DLD1 (cell line): ENCODE results near the gene NUBP1.
"Not testable (repeated sequence)": the region's sequence is repeated elsewhere in the genome, so short reads cannot be mapped to it uniquely, and the experiment has no call there.

ENCODE experiments used
- in situ Hi-C: cut with HindIII; loops from 2 replicates; pipeline ENCODE4 v1.10.0; 2017; ENCODE audit warnings: low sequenced_read_pairs

The NUBP1 gene

GRCh38 chr16:10787304-10787703, 43.7 kb downstream of the NUBP1 start:
- in situ Hi-C loops = no loop called here

GRCh38 chr16:10788630-10789029, 45.0 kb downstream of the NUBP1 start:
- in situ Hi-C loops = not testable (repeated sequence)

GRCh38 chr16:10791048-10791447, 47.4 kb downstream of the NUBP1 start:
- in situ Hi-C loops = no loop called here

GRCh38 chr16:10799736-10800135, 56.1 kb downstream of the NUBP1 start:
- in situ Hi-C loops = no loop called here

- in situ Hi-C loops = no loop called here
Measured at GRCh38 chr16:10805334-10805733, 61.7 kb downstream of the NUBP1 start.

- in situ Hi-C loops = no loop called here
Measured at GRCh38 chr16:10806698-10807097, 63.1 kb downstream of the NUBP1 start.

- in situ Hi-C loops = no loop called here
Measured at GRCh38 chr16:10808218-10808617, 64.6 kb downstream of the NUBP1 start.

GRCh38 chr16:10808850-10809249, 65.2 kb downstream of the NUBP1 start:
- in situ Hi-C loops = no loop called here

GRCh38 chr16:10809706-10810105, 66.1 kb downstream of the NUBP1 start:
- in situ Hi-C loops = no loop called here

- in situ Hi-C loops = no loop called here
Measured at GRCh38 chr16:10812312-10813098, 68.9 kb downstream of the NUBP1 start.

GRCh38 chr16:10813099-10813455, 69.4 kb downstream of the NUBP1 start:
- in situ Hi-C loops = no loop called here

- in situ Hi-C loops = no loop called here
Measured at GRCh38 chr16:10817514-10817913, 73.9 kb downstream of the NUBP1 start.

GRCh38 chr16:10817963-10818941, 74.6 kb downstream of the NUBP1 start, which contains the start of gene TVP23A:
TSS of gene TVP23A (minus strand) at chr16:10818794. CDS start at chr16:10818493, 301 bp downstream.
- in situ Hi-C loops = no loop called here
